Activated CD8-positive, alpha-beta memory T cell treated with anti-CD3 and anti-CD28 coated beads, Interleukin-2, amount 50 U/mL, for 24 hours (primary cell): Measurements from ENCODE around the gene IRF3.
"Not testable (repeated sequence)": the region's sequence is repeated elsewhere in the genome, so short reads cannot be mapped to it uniquely, and the experiment has no call there.

Experiments used
- DNase-seq: peaks from one replicate; pipeline ENCODE4 v3.0.0-alpha.2; 2020; ENCODE audit errors: extremely low read depth

IRF3 gene

DNA sequence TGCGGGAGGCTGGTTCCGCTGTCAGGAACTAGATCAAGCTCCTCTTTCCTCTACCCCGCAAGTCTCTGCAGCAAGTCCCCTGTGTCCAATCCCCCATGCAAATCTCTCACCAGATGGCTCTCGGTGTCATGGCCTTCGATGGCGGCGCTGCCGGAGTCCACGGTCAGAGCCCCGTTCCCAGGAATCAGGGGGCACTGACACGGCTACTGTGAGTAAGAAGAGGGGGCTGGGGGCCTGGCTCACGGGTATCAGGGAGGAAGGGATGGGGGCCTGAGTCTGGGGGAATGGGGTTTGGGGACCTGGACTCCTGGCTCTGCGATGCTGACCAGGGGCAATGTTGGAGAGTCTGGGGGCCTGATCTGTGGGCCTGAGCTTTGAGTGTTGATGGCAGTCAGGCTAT, 19.7 kb downstream of the IRF3 start:
- no peak for DNase-seq

GRCh38 chr19:49645592-49645991, 20.1 kb downstream of the IRF3 start:
- DNase-seq, result no peak

DNA sequence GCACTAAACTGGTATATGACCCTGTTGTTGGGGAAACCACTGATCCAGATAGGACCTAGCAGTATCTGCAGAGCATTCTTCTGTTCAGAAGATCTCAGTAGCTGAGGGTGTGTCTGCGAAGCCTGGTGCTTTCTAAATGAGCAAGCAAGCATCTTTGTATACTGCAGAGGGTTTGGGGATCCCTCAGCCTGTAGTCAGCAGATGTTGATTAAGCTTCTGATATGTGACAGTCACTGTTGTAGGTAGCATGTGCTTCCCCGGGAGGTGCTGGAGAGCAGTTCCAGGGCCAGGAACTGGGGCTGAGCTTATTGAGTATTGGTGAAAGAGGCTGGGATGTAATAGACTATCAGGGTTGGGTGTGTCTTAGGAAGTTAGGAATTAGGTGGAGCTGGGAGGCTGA, 22.2 kb downstream of the IRF3 start:
- no peak for DNase-seq

GRCh38 chr19:49642492-49643035, 23.1 kb downstream of the IRF3 start:
- no peak for DNase-seq

DNA sequence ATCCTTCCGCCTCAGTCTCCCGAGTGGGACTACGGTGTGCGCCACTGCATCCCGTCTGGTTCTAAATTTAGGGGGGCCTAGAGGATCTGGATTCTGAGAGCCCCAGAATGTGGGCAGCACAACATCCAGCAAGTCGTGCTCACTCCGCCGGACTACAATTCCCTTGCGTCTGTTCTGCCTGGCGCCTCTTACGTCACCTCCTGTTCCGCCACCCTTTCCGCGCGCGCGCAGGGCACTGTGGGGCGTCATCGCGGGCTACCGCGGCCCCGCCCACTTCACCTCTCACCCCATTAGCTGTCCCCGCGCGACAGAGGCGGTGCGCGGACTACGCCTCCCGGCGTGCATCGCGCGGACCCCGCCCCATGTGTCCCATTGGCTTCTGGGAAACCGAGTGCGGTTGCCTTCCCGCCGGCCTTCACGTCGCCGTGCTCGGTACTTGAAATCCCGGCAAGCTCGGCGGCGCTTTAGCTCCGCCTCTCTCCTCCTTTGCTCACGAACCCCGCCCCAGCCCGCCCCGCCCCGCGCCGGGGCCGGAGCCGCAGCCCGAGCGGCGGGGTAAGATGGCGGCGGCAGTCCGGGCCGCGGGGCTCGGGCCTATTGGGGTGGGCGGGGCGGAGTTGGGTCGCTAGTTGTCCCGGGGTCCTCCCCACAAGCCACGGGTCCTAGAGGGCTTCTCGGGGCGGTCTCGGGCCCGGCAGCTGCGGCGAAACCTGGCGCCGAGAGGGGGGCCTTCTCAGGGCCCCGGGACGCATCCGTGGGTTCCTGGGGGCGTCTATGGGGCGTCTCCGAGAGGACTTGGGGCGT, 23.8 kb downstream of the IRF3 start, which contains the start of gene SCAF1:
SCAF1 (plus strand) TSS at position 522 of the 804 bp plus-strand sequence. CDS start 2,818 bp downstream, outside the sequence.
- DNase-seq, result peak; percentile 96

DNA sequence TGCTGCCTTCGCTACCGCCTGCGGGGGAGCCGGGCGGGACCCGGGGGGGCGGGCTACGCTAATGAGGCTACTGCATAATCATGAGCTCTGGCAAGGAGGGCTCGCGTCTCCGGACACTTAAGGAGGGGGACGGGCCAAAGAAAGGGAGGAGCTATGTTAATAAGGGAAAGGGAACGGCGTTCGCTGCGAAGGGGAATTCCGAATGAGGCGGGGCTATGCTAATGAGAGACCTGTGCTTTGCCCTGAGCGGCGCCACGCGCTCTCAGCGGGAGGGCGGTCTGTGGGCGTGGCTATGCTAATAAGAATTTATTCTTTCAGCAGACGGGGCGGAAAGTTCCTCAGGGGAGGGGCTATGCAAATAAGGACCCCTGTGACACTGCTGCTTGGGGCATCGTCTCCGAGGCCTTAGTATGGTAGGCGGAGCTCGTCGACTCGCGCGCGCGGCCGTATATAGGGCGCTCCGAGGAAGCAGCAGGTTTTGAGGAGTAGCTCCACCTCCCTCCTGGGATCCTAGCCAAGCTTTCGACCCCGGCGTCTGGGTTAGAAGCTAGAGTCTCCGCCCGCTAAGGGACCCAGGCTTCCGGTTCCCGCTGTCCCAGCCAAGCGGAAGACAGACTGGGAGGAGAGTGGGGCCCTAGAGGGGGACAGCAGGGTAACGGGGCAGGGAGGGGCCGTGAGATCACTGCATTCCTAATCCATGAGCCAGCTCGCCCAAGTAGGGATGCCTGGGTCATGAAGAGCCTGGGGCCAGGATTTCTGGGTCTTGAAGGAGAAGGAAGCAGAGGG, 25.4 kb downstream of the IRF3 start, which contains the start of gene RRAS:
RRAS (minus strand) TSS at position 31 of the 786 bp plus-strand sequence. CDS start 45 bp downstream, outside the sequence.
- DNase-seq, result peak; percentile 100

DNA sequence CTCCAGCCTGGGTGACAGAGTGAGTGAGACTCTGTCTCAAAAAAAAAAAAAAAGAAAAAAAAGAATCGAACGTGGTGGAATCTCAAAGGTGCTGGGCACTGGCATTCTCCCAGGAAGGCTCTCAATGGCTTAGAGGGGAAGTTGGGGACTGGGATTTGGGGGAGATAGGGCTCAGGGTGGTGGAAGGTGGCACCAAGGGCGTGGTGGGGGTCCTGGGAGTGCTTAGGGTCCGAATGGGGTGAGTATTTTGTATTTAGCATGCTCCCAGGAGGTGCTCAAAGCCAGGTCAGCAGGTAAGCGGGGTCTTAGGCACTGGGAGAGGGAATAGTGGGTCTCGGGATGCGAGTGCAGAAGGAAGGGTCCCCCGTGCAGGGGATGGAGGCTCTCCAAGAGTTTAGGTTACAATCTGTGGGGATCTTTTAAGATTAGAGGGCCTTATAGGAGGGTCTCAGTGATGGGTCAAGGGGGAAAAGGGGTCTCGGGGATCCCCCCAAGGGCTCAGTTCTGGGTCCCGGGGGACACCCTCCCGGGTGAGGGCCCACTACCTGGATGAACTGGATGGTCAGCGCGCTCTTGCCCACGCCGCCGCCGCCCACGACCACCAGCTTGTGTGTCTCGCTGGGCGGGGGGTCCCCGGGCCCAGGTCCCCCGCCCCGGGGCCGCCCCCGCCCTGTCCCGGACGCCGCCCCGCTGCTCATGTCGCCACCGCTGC, 26.1 kb downstream of the IRF3 start:
- DNase-seq, result no peak

GRCh38 chr19:49637821-49638738, 27.6 kb downstream of the IRF3 start:
- no peak for DNase-seq

DNA sequence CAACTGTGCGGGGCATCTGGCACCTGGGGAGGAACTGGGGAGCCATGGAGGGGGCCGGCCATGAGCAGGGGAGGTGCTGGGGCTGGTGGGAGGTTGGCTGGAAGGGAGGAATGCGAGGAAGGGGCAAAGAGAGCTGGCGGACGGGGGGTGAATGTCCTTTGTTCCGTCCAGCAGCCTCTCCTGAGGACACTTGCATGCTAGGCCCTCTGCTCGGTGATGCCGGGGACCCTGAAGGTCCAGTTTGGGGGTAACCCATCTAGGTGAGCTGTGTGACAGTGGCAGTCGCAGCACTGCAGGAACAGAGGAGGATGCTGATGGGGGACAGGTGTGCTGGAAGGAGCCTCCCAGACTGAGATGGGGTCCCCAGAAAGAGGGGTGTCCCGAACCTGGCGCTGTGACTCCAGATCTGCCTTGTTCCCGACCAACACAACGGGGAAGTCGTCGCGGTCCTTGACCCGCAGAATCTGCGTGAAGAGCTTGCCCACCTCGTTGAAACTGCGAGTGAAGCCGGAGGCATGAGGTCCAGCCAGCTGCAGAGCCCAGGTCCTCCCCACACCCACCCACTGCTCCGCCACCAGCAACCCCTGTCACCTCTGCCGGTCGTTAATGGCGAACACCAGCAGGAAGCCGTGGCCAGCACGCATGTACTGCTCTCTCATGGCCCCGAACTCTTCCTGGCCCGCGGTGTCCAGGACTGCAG, 29.3 kb downstream of the IRF3 start:
- no peak for DNase-seq

- no peak for DNase-seq
Measured at GRCh38 chr19:49635530-49636232, 30.0 kb downstream of the IRF3 start.

GRCh38 chr19:49633273-49633672, 32.4 kb downstream of the IRF3 start:
- DNase-seq, result not testable (repeated sequence)

GRCh38 chr19:49632576-49632975, 33.1 kb downstream of the IRF3 start:
- DNase-seq, result no peak

DNA sequence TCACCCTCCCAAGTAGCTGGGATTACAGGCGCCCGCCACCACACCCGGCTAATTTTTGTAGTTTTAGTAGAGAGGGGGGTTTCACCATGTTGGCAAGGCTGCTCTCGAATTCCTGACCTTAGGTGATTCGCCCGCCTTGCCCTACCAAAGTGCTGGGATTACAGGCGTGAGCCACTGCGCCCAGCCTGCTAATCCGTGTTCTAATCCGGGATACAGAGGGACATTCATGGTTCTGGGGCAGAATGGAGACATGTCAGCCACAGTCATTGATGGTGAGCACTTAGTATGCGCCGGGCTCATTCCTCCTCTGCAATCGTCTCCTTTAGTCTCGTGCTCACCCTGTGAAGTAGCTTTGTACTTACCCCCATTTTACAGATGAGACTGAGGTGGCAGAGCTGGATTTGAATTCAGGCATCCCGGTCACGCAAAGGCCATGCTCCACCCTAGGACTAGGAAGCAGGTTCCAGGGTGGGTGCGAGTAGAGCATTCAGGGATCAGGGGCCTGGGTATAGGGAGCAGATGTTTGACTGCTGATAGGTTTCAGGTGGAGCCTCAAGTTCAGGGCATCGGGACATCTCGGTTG, 34.0 kb downstream of the IRF3 start:
- DNase-seq, result no peak

DNA sequence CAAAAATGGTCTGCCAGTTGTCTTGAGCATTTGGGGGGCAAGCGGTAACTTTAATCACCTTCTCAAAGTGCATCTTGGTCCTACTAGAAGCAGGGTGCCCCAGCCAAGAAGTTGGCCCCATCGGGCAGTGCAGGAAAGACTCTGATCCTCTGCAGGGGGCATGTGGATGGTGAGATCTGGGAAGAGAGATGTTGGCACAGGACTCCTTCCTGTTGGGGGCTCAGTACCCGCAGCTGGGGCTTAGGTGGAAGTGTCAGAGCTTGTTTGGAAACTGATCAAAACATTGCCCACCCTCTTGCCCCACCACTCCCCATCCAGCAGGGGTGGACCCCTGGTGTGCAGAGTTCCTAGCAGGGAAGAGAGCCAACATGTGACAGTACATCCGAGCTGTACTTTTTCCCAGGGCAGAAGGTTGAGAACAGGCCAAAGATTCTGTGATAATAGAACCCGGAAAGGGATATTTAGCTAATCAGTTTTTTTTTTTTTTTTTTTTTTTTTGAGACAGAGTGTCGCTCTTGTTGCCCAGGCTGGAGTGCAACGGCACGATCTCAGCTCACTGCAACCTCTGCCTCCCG, 34.6 kb downstream of the IRF3 start:
- no peak for DNase-seq

- DNase-seq, result no peak
Measured at GRCh38 chr19:49629659-49630058, 36.0 kb downstream of the IRF3 start.

DNA sequence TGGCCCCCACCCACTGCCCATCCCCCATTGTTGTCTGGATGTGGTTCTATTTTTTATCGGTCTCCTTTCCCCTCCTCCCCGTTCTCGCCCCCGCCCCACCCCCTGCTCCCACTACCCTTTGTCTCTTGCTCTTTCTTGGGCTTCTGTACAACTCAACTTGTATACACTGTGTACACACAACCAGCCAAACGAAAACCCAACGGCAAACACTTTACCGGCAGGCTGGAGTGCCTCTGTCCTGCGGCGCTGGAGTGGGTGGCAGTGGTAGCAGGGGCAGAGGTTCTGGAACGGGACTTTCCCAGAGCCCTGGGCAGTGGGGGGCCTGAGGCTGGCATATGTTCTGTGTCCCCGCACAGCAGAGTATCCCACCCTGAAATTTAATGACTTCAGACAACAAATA, 39.4 kb downstream of the IRF3 start:
- DNase-seq, result no peak

DNA sequence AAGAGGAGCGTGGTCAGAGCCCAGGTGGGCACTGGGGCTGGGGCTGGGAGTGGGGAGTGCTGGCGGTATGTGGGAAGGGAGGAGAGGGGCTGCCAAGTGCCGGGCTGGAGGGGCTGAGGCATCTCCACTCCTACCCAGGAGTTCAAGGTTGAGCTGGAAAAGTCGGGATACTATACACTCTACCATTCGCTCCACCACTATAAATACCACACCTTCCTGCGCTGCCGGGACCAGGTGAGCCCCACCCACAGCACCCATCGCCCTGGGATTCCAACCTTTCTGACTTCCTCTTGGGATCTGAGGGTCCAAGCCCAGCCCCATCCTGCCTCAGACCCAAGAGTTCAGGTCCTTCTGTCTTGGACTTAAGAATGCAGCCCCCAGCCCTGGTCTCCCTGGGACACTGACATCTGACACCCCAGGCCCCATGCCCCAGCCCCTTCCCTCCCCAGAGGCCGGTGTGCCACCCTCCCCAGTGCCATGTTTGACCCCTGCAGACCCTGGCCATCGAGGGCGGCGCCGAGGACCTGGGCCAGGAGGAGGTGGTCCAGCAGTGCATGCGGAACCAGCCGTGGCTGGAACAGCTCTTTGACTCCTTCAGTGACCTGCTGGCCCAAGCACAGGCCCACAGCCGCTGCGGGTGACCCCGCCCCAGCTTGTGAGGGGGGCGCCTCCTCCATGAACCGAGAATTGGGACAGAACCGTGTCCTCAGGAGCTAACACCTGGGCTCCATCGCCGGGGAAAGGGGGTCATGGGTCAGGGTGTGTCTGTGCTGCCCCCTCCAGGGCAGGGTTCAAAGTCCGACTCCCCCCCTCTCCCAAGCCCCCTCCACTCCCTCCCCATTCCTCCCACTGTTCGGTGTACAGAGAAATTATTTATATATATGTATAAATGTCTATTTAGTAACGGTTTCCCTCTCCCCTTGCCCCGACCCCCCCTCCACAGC, 40.4 kb downstream of the IRF3 start:
- DNase-seq, result no peak

DNA sequence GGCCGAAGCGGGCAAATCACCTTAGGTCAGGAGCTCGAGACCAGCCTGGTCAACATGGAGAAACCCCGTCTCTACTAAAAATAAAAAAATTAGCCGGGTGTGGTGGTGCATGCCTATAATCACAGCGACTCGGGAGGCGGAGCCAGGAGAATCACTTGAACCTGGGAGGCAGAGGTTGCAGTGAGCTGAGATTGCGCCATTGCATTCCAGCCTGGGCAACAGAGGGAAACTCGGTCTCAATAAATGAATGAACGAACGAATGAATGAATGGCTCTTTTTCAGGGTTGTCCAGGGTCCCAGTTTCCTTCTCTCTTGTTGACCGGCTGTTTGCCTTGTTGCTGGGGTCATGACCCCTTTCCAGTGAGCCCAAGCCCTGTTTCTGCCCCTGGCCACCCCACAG, 47.8 kb downstream of the IRF3 start:
- DNase-seq, result not testable (repeated sequence)
